Gastrocnemius medialis (tissue), 4 donors: ENCODE measurements around the gene FGD4.

Source experiments
- POLR2A ChIP-seq, 2 donors: fragments of 450-650 bp; IDR thresholded peaks; one replicate each; pipeline ENCODE4 v1.6.1; 2017; ENCODE audit warnings: antibody characterized with exemption in 2 of 2, mild to moderate bottlenecking in 2 of 2, moderate library complexity in 2 of 2
- TF ChIP-seq, protein P1 (sequence below), 5 experiments: fragments of 450-650 bp in 3 of 5; fragments of 200-600 bp in 2 of 5; sonication (generic) in 2 of 5; IDR thresholded peaks in 4 of 5; conservative IDR thresholded peaks in 1 of 5; 1 replicate in 4 of 5; 2 replicates in 1 of 5; pipeline ENCODE4 v1.5.1; 2016 to 2019; ENCODE audit warnings: antibody characterized with exemption in 5 of 5, mild to moderate bottlenecking in 3 of 5, moderate library complexity in 3 of 5

DNA sequence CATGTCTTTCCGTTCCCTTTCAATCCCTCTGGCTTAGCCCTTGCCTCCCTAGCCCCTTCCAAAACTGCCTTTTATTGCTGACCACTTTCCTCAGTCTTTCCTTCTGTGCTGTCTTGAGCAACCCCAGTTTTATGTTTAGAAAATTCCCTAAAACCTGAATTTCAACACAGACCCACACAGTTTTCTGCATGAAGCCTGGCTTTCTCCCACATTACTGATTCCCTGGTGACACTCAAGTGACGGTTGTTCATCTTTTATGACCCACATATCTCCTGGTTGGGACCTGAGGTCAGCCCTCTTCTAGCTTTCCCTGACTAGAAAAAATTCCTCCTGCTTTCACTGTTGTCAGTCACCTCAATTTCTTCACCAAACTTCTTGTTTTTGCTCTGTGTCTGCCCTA, 21.0 kb downstream of the FGD4 start:
- TF ChIP-seq POLR2A (IDR thresholded peaks at IDR 0.05): no peak
- TF ChIP-seq, protein P1, sequence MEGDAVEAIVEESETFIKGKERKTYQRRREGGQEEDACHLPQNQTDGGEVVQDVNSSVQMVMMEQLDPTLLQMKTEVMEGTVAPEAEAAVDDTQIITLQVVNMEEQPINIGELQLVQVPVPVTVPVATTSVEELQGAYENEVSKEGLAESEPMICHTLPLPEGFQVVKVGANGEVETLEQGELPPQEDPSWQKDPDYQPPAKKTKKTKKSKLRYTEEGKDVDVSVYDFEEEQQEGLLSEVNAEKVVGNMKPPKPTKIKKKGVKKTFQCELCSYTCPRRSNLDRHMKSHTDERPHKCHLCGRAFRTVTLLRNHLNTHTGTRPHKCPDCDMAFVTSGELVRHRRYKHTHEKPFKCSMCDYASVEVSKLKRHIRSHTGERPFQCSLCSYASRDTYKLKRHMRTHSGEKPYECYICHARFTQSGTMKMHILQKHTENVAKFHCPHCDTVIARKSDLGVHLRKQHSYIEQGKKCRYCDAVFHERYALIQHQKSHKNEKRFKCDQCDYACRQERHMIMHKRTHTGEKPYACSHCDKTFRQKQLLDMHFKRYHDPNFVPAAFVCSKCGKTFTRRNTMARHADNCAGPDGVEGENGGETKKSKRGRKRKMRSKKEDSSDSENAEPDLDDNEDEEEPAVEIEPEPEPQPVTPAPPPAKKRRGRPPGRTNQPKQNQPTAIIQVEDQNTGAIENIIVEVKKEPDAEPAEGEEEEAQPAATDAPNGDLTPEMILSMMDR (IDR thresholded peaks at IDR 0.05 in 4 of 5, conservative IDR thresholded peaks at IDR 0.05 in 1 of 5): no peak
